Omental fat pad (tissue), 4 donors: ENCODE measurements around the gene TRMT11. TPM values are rescaled to one million over a fixed set of nuclear protein-coding genes. Genes with fewer than 3 reads are reported as not detected.

Experiments
- ATAC-seq: fragments of 150-250 bp; one replicate; pipeline ENCODE4 v1.9.1; 2016; ENCODE audit warnings: mild to moderate bottlenecking, moderate library complexity; ENCODE audit not compliant: low FRiP score
- DNase-seq: peaks from one replicate; pipeline ENCODE4 v3.0.0-alpha.2; 2019; ENCODE audit warnings: low spot score
- CTCF ChIP-seq, 3 donors: fragments of 450-650 bp; IDR thresholded peaks; one replicate each; pipeline ENCODE4 v1.5.1; 2016 to 2017; ENCODE audit warnings: antibody characterized with exemption in 3 of 3, mild to moderate bottlenecking in 3 of 3, moderate library complexity in 2 of 3
- total RNA-seq, 4 donors: library from RNA; depleted of rRNA; stranded (reverse); fragments of >200 nt; gene quantifications; one replicate each; pipeline ENCODE4 v1.1.0, GENCODE V29; 2016

Gene TRMT11
- total RNA-seq, 4 donors from 2014 or later, result 18.0 to 31.7 (median 23.2) TPM

- no peak for TF ChIP-seq CTCF (IDR thresholded peaks at IDR 0.05)
- no peak for ATAC-seq
- no peak for DNase-seq
These were observed 2.0 kb upstream of the TRMT11 start for GRCh38 chr6:125984311-125984710.

- no peak for ATAC-seq
These were observed 818 bp upstream of the TRMT11 start for GRCh38 chr6:125985522-125985921.

GRCh38 chr6:125985979-125986300 is 400 bp upstream of the TRMT11 start:
- ATAC-seq (no peak), DNase-seq (no peak)
- no peak for TF ChIP-seq CTCF (IDR thresholded peaks at IDR 0.05)

More at GRCh38 chr6:125985522-125985921, 818 bp upstream of the TRMT11 start:
- no peak for DNase-seq
- no peak for TF ChIP-seq CTCF (IDR thresholded peaks at IDR 0.05)

GRCh38 chr6:125987026-125987617 is 782 bp downstream of the TRMT11 start:
- no peak for TF ChIP-seq CTCF (IDR thresholded peaks at IDR 0.05)
- ATAC-seq (peak; percentile 46), DNase-seq (no peak)

- DNase-seq, result no peak
- no peak for TF ChIP-seq CTCF (IDR thresholded peaks at IDR 0.05)
- no peak for ATAC-seq
These were observed 1.9 kb downstream of the TRMT11 start for GRCh38 chr6:125988280-125988679.

- no peak for TF ChIP-seq CTCF (IDR thresholded peaks at IDR 0.05)
- no peak for ATAC-seq
- no peak for DNase-seq
These were observed 3.3 kb downstream of the TRMT11 start for GRCh38 chr6:125989631-125990030.

GRCh38 chr6:125991653-125992052 is 5.3 kb downstream of the TRMT11 start:
- ATAC-seq (no peak), DNase-seq (no peak)
- TF ChIP-seq CTCF (IDR thresholded peaks at IDR 0.05), result no peak
